Ovary (tissue), 3 donors: Measurements from ENCODE around the gene SERPINA1.

Source experiments
- CTCF ChIP-seq, 3 donors: fragments of 450-650 bp in 2 of 3; fragments of 200-600 bp in 1 of 3; IDR thresholded peaks; one replicate each; pipeline versions ENCODE4 v1.5.1 to v1.8.0; 2016 to 2022; ENCODE audit warnings: antibody characterized with exemption in 3 of 3, mild to moderate bottlenecking in 1 of 3
- POLR2A ChIP-seq: fragments of 450-650 bp; IDR thresholded peaks from one replicate; pipeline ENCODE4 v1.6.1; 2017; ENCODE audit warnings: antibody characterized with exemption, mild to moderate bottlenecking, moderate library complexity
- donor health status: DM: no; HTN: no; CAD: no.

DNA sequence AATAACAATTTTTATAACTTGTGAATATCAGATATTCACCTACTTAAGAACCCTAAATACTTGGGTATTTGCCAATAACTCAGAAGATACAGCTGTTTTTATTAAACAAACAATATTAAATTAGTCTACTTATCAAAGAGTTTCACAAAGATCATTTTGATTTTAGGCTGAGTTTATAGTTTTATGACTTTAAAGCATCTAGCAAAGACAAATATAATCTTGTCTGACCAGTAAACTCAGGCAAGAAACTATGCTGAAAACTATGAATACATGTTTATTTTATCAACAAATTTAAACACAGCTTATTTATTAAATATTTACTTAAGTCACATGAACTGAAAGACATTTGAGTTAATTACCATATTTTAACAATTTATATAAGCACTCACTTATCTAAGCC, 18.5 kb upstream of the SERPINA1 start:
- TF ChIP-seq CTCF (IDR thresholded peaks at IDR 0.05) = no peak
- TF ChIP-seq POLR2A = no peak
